GM12865 (cell line): ENCODE results near the gene FGD1.

Experiments
- DNase-seq: peaks from one replicate; pipeline ENCODE4 v3.0.0; 2010; ENCODE audit warnings: low read depth
- H3K4me3 ChIP-seq: 2 replicates; pipeline ENCODE4 v1.5.1; 2011; ENCODE audit warnings: mild to moderate bottlenecking, low read depth, low read length, control low read depth
- TF ChIP-seq, protein P1 (sequence below): IDR thresholded peaks from 2 replicates; pipeline ENCODE4 v1.5.1; 2011; ENCODE audit warnings: low read length, control low read depth, low read depth, inconsistent platforms; ENCODE audit not compliant: insufficient read depth; ENCODE audit errors: missing control alignments

The FGD1 gene

GRCh38 chrX:54419559-54420302 is 76.3 kb downstream of the FGD1 start:
- TF ChIP-seq, protein P1, sequence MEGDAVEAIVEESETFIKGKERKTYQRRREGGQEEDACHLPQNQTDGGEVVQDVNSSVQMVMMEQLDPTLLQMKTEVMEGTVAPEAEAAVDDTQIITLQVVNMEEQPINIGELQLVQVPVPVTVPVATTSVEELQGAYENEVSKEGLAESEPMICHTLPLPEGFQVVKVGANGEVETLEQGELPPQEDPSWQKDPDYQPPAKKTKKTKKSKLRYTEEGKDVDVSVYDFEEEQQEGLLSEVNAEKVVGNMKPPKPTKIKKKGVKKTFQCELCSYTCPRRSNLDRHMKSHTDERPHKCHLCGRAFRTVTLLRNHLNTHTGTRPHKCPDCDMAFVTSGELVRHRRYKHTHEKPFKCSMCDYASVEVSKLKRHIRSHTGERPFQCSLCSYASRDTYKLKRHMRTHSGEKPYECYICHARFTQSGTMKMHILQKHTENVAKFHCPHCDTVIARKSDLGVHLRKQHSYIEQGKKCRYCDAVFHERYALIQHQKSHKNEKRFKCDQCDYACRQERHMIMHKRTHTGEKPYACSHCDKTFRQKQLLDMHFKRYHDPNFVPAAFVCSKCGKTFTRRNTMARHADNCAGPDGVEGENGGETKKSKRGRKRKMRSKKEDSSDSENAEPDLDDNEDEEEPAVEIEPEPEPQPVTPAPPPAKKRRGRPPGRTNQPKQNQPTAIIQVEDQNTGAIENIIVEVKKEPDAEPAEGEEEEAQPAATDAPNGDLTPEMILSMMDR: no peak
- no peak for DNase-seq
- no peak overlapping the region for H3K4me3 ChIP-seq

DNA sequence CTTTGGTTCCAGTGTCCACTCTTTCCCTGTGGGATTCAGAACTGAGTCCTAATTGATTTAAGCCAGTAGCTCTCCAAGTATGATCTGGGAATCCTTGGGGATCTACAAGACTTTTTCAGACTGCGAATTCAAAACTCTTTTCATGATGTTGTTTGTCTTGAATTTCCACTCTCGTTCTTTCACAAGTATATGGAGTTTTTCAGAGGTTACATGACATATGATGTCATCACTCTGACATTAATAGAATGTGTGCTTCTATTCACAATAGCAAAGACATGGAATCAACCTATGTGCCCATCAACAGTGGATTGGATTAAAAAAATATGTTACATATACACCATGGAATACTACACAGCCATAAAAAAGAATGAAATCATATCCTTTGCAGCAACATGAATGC is 79.1 kb downstream of the FGD1 start:
- TF ChIP-seq, protein P1: no peak
- no peak overlapping the region for H3K4me3 ChIP-seq
- no peak for DNase-seq

DNA sequence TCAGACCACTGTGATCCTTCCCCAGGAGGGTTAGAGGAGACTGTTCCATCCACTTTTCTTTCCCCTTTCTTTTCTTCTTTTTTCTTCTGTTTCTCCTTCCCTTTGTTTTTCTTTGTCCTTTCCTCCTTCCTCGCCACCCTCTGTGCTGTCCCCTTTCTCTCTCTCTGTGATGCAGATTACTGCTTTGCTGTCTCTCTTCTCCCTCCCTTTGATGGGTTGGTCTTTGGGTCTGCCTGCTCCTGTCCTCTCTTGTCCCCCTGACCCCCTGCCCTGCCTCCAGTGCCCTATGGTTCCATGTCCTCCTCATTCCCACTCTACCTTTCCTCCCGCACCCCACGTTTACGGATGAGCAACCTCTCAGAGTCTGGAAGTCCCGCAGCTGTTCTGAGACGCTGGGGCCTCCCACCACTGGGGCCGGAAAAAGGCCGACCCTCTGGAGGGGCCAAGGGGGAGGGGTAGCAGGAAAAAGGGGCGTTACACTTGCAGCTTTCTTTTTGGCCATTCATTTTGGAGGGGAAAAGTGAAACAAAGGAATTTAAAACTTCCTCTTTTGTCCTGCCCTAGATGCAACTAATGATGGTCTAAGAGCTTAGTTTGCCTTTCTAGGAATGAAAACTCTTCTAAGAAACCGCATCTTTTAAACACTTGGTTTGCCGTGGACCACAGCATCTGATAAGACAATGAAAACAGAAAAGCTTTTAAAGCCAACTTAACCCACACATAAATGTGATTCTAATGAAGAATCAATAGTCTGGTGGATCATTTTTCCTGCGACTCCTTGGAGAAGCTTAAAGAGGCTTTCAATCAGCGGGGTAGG is 80.3 kb downstream of the FGD1 start:
- no peak overlapping the region for H3K4me3 ChIP-seq
- no peak for DNase-seq
- TF ChIP-seq, protein P1: no peak

- DNase-seq: no peak
- no peak overlapping the region for H3K4me3 ChIP-seq
- TF ChIP-seq, protein P1: no peak
Observed at GRCh38 chrX:54413753-54414152, 82.3 kb downstream of the FGD1 start.

DNA sequence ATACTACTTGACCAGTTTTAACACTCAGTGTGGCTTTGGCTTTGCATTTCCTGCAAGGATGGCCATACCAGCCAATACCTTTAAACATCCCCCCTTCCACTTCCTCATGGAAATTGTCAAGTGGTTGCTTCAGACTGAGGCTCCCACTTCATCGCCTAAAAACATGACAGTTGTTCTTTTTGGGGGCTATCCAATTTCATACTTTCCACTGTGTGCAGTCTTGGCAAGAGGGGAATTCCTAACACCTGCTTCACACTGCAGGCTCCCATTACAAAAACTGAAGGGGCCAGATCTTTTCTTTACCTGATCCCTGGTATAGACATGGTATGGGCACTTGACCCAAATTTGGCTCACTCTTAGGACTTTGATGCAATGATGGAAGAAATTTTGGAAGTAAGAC is 84.3 kb downstream of the FGD1 start:
- TF ChIP-seq, protein P1: no peak
- peak; percentile 12 for DNase-seq
- no peak overlapping the region for H3K4me3 ChIP-seq

- DNase-seq: no peak
- H3K4me3 ChIP-seq: no peak overlapping the region
- TF ChIP-seq, protein P1: no peak
Observed at GRCh38 chrX:54407266-54407665, 88.8 kb downstream of the FGD1 start.
